B cell (primary cell): ENCODE results near the gene KRTAP2-4.

Experiments used
- CTCF ChIP-seq: fragments of 200-600 bp; IDR thresholded peaks from one replicate; pipeline ENCODE4 v1.8.0; 2022; ENCODE audit warnings: antibody characterized with exemption, mild to moderate bottlenecking
- EZH2 ChIP-seq: IDR thresholded peaks from 2 replicates; pipeline ENCODE4 v1.6.1; 2012; ENCODE audit warnings: borderline replicate concordance, low read depth, mild to moderate bottlenecking, moderate library complexity, low read length; ENCODE audit not compliant: insufficient read depth, poor library complexity, severe bottlenecking

GRCh38 chr17:41073676-41074075, 8.0 kb upstream of the KRTAP2-4 start:
- no peak for TF ChIP-seq CTCF
- no peak for TF ChIP-seq EZH2
